Measurements from ENCODE around the gene XRCC6. TPM values are rescaled to one million over a fixed set of nuclear protein-coding genes. Genes with fewer than 3 reads are reported as not detected.

Gene XRCC6
- total and polyA plus RNA-seq, 2 of the 13 experiments (the other 11 are each of a cell fraction or from before 2014, with no cell fraction given): 124 to 625 TPM

- TF ChIP-seq, protein P1, sequence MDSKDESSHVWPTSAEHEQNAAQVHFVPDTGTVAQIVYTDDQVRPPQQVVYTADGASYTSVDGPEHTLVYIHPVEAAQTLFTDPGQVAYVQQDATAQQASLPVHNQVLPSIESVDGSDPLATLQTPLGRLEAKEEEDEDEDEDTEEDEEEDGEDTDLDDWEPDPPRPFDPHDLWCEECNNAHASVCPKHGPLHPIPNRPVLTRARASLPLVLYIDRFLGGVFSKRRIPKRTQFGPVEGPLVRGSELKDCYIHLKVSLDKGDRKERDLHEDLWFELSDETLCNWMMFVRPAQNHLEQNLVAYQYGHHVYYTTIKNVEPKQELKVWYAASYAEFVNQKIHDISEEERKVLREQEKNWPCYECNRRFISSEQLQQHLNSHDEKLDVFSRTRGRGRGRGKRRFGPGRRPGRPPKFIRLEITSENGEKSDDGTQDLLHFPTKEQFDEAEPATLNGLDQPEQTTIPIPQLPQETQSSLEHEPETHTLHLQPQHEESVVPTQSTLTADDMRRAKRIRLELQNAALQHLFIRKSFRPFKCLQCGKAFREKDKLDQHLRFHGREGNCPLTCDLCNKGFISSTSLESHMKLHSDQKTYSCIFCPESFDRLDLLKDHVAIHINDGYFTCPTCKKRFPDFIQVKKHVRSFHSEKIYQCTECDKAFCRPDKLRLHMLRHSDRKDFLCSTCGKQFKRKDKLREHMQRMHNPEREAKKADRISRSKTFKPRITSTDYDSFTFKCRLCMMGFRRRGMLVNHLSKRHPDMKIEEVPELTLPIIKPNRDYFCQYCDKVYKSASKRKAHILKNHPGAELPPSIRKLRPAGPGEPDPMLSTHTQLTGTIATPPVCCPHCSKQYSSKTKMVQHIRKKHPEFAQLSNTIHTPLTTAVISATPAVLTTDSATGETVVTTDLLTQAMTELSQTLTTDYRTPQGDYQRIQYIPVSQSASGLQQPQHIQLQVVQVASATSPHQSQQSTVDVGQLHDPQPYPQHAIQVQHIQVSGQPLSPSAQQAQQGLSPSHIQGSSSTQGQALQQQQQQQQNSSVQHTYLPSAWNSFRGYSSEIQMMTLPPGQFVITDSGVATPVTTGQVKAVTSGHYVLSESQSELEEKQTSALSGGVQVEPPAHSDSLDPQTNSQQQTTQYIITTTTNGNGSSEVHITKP (CRISPR knock-in tag; IDR thresholded peaks at IDR 0.05; ENCODE audit: low read depth): 0 out of 2 replicates have a peak, but pooled peaks have one; percentile 53
- TF ChIP-seq ZNF207 (IDR thresholded peaks at IDR 0.05; ENCODE audit: borderline replicate concordance): no peak
- no peak for TF ChIP-seq FOXK2 (IDR thresholded peaks at IDR 0.05)
- TF ChIP-seq, protein P2, sequence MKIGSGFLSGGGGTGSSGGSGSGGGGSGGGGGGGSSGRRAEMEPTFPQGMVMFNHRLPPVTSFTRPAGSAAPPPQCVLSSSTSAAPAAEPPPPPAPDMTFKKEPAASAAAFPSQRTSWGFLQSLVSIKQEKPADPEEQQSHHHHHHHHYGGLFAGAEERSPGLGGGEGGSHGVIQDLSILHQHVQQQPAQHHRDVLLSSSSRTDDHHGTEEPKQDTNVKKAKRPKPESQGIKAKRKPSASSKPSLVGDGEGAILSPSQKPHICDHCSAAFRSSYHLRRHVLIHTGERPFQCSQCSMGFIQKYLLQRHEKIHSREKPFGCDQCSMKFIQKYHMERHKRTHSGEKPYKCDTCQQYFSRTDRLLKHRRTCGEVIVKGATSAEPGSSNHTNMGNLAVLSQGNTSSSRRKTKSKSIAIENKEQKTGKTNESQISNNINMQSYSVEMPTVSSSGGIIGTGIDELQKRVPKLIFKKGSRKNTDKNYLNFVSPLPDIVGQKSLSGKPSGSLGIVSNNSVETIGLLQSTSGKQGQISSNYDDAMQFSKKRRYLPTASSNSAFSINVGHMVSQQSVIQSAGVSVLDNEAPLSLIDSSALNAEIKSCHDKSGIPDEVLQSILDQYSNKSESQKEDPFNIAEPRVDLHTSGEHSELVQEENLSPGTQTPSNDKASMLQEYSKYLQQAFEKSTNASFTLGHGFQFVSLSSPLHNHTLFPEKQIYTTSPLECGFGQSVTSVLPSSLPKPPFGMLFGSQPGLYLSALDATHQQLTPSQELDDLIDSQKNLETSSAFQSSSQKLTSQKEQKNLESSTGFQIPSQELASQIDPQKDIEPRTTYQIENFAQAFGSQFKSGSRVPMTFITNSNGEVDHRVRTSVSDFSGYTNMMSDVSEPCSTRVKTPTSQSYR (CRISPR knock-in tag; IDR thresholded peaks at IDR 0.05; ENCODE audit: borderline replicate concordance): no peak
- TF ChIP-seq KDM2A (CRISPR knock-in tag; IDR thresholded peaks at IDR 0.05; ENCODE audit: borderline replicate concordance, low read depth): peak; percentile 87
- TF ChIP-seq ZFP82 (CRISPR knock-in tag; IDR thresholded peaks at IDR 0.05; ENCODE audit: borderline replicate concordance): no peak
- TF ChIP-seq KDM4B (CRISPR knock-in tag; IDR thresholded peaks at IDR 0.05): 0 out of 2 replicates have a peak, but pooled peaks have one; percentile 42
- TF ChIP-seq, protein P3, sequence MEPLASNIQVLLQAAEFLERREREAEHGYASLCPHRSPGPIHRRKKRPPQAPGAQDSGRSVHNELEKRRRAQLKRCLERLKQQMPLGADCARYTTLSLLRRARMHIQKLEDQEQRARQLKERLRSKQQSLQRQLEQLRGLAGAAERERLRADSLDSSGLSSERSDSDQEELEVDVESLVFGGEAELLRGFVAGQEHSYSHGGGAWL (CRISPR knock-in tag; IDR thresholded peaks at IDR 0.05): 0 out of 2 replicates have a peak, but pooled peaks have one; percentile 43
- peak; percentile 57; the same call in 1 of the 2 replicates for TF ChIP-seq SALL1 (CRISPR knock-in tag; IDR thresholded peaks at IDR 0.05)
- TF ChIP-seq FOXO1 (CRISPR knock-in tag; IDR thresholded peaks at IDR 0.05): peak; percentile 36; the same call in 1 of the 2 replicates
- TF ChIP-seq ERF (CRISPR knock-in tag; IDR thresholded peaks at IDR 0.05): peak; percentile 58; the same call in 1 of the 2 replicates
- 0 out of 2 replicates have a peak, but pooled peaks have one; percentile 24 for TF ChIP-seq TOPORS (CRISPR knock-in tag; IDR thresholded peaks at IDR 0.05)
- TF ChIP-seq ZFX (CRISPR knock-in tag; IDR thresholded peaks at IDR 0.05; ENCODE audit: low read depth): peak; percentile 60
- TF ChIP-seq, protein P4, sequence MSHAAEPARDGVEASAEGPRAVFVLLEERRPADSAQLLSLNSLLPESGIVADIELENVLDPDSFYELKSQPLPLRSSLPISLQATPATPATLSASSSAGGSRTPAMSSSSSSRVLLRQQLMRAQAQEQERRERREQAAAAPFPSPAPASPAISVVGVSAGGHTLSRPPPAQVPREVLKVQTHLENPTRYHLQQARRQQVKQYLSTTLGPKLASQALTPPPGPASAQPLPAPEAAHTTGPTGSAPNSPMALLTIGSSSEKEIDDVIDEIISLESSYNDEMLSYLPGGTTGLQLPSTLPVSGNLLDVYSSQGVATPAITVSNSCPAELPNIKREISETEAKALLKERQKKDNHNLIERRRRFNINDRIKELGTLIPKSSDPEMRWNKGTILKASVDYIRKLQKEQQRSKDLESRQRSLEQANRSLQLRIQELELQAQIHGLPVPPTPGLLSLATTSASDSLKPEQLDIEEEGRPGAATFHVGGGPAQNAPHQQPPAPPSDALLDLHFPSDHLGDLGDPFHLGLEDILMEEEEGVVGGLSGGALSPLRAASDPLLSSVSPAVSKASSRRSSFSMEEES (CRISPR knock-in tag; IDR thresholded peaks at IDR 0.05): 0 out of 2 replicates have a peak, but pooled peaks have one; percentile 28
- TF ChIP-seq SP4 (CRISPR knock-in tag; IDR thresholded peaks at IDR 0.05): peak; percentile 70; the same call in 1 of the 2 replicates
- peak; percentile 61 for TF ChIP-seq MED1 (CRISPR knock-in tag; IDR thresholded peaks at IDR 0.05)
- no peak for TF ChIP-seq ARID3A (IDR thresholded peaks at IDR 0.05; ENCODE audit: low read depth, low read length)
- peak; percentile 66 for TF ChIP-seq TBX2 (CRISPR knock-in tag; IDR thresholded peaks at IDR 0.05; ENCODE audit: borderline replicate concordance)
- TF ChIP-seq BCL6 (CRISPR knock-in tag; IDR thresholded peaks at IDR 0.05): 0 out of 2 replicates have a peak, but pooled peaks have one; percentile 27
- peak; percentile 67 for TF ChIP-seq RXRB (CRISPR knock-in tag; IDR thresholded peaks at IDR 0.05; ENCODE audit: borderline replicate concordance)
- TF ChIP-seq ZNF205 (CRISPR knock-in tag; IDR thresholded peaks at IDR 0.05): 0 out of 2 replicates have a peak, but pooled peaks have one; percentile 56
These were observed 44.2 kb upstream of the XRCC6 start (continued) for GRCh38 chr22:41576877-41577276.
